Neural cell (in vitro differentiated cells): ENCODE results near the gene MS4A4E.

Experiments used
- POLR2AphosphoS5 ChIP-seq: IDR thresholded peaks from 2 replicates; pipeline ENCODE4 v1.6.1; 2012
- TF ChIP-seq, protein P1 (sequence below): fragments of 450-650 bp; IDR thresholded peaks from 2 replicates; pipeline ENCODE4 v1.5.1; 2014; ENCODE audit warnings: antibody characterized with exemption, mild to moderate bottlenecking, moderate library complexity; ENCODE audit not compliant: poor library complexity, severe bottlenecking

DNA sequence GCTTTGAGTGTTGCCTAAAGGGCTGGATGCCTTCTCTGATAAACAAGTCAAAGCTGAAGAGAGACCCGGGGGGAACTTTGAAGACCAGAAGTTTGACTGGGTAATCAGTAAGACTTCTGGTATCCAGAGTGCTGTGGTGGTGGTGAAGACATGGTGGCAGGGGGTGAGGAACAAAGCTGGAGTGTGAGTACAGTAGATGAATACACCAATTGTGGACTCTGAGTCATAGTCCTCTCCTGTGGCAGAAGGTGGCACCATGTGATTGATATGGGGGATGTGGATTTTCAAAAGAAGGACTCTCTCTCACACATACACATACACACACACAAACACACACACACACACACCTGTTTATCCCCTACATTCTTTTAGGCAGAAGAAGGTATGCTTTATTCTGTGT is 72.4 kb downstream of the MS4A4E start:
- TF ChIP-seq, protein P1, sequence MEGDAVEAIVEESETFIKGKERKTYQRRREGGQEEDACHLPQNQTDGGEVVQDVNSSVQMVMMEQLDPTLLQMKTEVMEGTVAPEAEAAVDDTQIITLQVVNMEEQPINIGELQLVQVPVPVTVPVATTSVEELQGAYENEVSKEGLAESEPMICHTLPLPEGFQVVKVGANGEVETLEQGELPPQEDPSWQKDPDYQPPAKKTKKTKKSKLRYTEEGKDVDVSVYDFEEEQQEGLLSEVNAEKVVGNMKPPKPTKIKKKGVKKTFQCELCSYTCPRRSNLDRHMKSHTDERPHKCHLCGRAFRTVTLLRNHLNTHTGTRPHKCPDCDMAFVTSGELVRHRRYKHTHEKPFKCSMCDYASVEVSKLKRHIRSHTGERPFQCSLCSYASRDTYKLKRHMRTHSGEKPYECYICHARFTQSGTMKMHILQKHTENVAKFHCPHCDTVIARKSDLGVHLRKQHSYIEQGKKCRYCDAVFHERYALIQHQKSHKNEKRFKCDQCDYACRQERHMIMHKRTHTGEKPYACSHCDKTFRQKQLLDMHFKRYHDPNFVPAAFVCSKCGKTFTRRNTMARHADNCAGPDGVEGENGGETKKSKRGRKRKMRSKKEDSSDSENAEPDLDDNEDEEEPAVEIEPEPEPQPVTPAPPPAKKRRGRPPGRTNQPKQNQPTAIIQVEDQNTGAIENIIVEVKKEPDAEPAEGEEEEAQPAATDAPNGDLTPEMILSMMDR: no peak
- no peak for TF ChIP-seq POLR2AphosphoS5
